Measurements from ENCODE around the gene CNR2.

GRCh38 chr1:23904748-23905357, 8.3 kb downstream of the CNR2 start:
- TF ChIP-seq EZH2phosphoT487 (IDR thresholded peaks at IDR 0.05; ENCODE audit: low read length) (no peak), CTCF (IDR thresholded peaks at IDR 0.05; ENCODE audit: low read length) (no peak), EZH2 (optimal IDR thresholded peaks at IDR 0.05; ENCODE audit: low read depth, low read length) (no peak)
